Tibial nerve (tissue), 4 donors: ENCODE data around the gene EXOC6B.

ENCODE experiments used
- CTCF ChIP-seq, 5 experiments: fragments of 200-600 bp in 3 of 5; fragments of 450-650 bp in 2 of 5; sonication (generic) in 3 of 5; IDR thresholded peaks; one replicate each; pipeline ENCODE4 v1.5.1; 2016 to 2019; ENCODE audit warnings: antibody characterized with exemption in 5 of 5, mild to moderate bottlenecking in 3 of 5, moderate library complexity in 2 of 5
- EP300 ChIP-seq, 2 donors: sonication (generic); formaldehyde crosslinking; IDR thresholded peaks; one replicate each; pipeline ENCODE4 v1.6.1; 2017; ENCODE audit warnings: antibody characterized with exemption in 2 of 2, mild to moderate bottlenecking in 1 of 2
- POLR2A ChIP-seq, 2 donors: fragments of 450-650 bp; IDR thresholded peaks; one replicate each; pipeline ENCODE4 v1.6.1; 2017; ENCODE audit warnings: antibody characterized with exemption in 2 of 2, mild to moderate bottlenecking in 2 of 2, moderate library complexity in 2 of 2

GRCh38 chr2:72497763-72498162 is 328.1 kb downstream of the EXOC6B start:
- TF ChIP-seq CTCF (IDR thresholded peaks at IDR 0.05) (no peak), POLR2A (IDR thresholded peaks at IDR 0.05) (no peak), EP300 (IDR thresholded peaks at IDR 0.05) (no peak)
